Ureter (tissue), 1 donor: ENCODE measurements around the gene GRAMD2B. TPM values are rescaled to one million over a fixed set of nuclear protein-coding genes. Genes with fewer than 3 reads are reported as not detected.
"Not testable (repeated sequence)": the region's sequence is repeated elsewhere in the genome, so short reads cannot be mapped to it uniquely, and the experiment has no call there.

Source experiments
- DNase-seq: peaks from one replicate; pipeline ENCODE4 v3.0.0-alpha.2; 2020; ENCODE audit warnings: low spot score
- total RNA-seq: library from RNA; stranded (reverse); gene quantifications from one replicate; pipeline ENCODE4 v1.2.4, GENCODE V29; 2023
- donor health status: DM: yes; HTN: yes; CAD: no.

GRAMD2B gene, protein sequence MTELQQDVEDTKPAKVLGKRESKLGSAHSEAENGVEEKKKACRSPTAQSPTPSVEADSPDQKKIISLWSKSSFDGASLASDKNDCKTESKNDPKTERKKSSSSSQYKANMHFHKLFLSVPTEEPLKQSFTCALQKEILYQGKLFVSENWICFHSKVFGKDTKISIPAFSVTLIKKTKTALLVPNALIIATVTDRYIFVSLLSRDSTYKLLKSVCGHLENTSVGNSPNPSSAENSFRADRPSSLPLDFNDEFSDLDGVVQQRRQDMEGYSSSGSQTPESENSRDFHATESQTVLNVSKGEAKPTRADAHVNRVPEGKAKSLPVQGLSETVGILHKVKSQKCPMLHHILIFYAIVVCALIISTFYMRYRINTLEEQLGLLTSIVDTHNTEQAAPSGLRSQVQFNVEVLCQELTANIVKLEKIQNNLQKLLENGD
- total RNA-seq: 56.7 TPM

DNA sequence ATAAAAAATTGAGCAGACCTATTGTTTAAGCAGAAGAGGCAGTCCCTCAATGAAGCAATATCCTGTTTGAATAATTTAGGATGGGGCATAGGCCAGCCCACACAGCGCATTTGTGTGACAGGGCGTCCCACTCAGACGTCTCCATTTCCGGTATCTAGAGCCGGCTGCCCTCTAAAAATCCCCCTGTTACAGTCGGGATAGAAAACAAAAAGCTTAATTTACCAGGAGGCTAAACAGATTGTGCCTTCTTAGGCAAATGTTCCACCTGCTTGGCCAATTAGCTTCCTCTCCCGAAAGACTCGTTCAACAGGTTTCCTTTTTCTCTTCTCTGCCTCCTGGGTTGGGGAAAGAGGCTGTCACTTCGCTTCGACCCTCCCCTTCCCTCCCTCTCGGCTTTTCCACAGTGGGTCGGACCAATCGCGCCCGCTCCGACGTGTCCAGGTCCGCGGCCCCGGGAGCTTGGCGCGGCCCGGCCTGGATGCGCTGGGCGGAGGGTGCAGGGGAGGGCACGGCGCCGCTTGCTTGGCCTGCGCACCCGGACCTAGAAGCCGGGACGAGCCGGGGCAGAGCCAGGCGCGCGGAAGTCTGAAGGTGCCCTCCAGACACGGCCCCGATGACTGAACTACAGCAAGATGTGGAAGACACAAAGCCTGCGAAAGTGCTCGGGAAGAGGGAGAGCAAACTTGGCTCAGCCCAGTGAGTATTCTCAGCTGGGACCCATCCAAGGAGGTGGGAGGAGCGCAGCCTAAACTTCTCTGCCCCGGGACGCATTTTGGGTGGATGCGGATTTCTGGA lies at the start of gene GRAMD2B:
Gene GRAMD2B (plus strand): TSS at position 416 of the 795 bp plus-strand sequence. CDS start 198 bp downstream, at position 614.
- peak; percentile 89 for DNase-seq

DNA sequence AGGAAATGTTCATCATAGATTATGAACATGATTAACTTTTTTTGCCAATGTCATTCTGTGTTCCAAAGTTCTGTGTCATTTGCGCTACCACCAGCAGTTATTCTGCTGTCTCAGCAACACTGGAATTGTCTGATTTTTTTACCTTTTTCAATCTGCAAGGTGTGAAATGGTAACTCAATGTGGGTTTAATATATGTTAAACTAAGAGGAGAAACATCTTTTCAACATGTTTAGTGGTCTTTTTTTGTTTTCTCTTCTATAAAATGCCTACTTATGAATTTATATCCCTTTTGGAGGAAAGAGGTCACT lies 49.1 kb upstream of the GRAMD2B start:
- no peak for DNase-seq

DNA sequence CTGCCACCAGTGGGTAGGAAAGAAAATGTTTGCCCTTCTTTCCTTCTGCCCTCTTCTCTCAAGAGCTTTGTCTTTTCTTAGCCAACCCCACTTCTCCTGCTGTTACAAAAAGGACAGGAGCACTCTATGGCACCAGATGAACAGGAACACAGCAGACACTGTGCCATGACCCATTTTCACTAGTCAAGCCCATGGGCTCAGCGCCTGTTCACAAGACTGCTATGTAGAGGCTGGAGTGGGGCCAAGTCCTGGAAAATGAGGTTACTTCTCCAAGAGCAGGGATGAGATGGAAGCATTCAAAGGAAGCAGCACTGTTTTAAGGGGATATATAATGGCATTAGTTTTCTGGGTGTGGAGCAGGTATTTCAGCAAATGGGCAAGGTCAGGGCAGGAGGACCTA lies 46.8 kb upstream of the GRAMD2B start:
- DNase-seq: no peak

DNA sequence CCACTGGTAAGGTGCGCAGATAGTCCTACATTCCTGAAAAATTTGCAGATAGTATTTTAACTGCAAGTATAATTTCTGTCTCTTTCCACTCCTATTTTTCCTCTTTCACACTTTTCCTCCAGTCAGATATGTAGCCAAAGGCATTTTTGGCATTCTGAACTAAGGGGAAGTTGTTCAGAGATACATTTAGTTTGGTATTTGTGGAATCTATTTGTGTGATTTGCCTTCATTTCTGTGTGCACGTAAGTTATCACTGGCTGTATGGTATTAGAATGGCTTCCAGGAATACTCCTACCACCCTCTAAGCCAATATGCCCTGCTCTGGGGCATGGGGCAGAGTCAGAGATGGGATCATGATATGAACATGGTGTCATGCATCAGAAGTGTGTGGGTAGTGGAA lies 45.8 kb upstream of the GRAMD2B start:
- no peak for DNase-seq

DNA sequence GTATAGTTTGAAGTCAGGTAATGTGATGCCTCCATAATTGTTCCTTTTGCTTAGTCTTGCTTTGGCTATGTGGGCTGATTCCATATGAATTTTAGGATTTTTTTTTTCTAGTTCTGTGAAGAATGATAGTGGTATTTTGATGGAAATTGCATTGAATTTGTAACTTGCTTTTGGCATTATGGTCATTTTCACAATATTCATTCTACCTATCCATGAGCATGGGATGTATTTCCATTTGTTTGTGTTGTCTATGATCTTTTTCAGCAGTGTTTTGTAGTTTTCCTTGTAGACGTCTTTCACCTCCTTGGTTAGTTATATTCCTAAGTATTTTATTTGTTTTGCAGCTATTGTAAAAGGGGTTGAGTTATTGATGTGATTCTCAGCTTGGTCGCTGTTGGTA lies 42.9 kb upstream of the GRAMD2B start:
- not testable (repeated sequence) for DNase-seq

DNA sequence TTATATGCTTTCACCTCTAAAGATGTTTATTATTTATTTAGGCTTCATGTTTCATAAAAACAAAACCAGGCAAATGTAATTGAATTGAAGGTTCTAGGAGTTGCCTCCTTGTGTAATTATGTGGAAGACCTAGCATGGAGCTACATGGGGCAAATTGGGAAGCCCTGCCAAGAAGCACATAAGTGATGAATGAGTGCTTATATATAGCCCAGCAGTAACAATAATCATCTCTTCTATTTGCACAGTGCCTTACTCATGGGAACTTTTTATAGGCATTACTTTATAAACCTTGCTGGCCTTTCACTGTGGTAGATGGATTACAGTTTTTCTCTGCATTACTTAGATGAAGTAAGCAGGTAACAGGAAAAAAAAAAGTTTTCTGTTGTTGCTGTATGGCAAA lies 40.0 kb upstream of the GRAMD2B start:
- DNase-seq: no peak

DNA sequence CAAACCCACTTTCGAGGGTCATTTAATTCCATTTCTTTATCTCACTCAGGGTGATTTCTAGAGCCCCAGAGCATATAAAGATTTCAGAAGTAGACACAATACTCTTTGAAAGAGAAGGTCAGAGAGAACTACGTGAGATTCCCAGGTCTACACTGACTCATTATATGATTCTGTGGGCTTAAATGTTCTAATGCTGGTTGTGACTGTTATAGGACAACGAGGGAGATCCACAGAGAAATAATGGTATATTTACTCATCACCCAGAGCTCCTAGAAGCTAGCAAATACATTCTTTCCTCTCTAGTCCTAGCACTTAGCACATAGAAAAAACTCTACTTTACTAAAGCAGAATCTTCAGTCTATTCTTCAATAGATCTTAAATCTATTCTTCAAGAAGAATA lies 39.4 kb upstream of the GRAMD2B start:
- DNase-seq: no peak

DNA sequence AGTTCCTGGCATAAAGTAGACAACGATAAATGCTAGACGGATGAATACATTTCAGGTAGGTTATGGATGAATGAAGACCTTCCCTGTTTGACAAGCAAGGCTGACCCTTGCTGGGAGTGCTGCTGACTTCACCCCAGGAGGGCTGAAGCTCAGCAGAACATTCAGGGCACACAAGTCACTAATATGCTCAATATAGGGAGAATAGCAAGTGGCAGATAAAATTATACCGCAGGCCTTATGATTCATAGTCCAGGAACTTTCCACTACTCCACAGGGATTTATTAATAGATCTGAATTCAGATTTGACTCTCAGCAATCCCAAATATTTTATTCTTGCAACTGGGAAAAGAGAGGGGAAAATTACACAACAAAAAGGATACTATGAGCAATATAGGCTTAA lies 38.2 kb upstream of the GRAMD2B start:
- no peak for DNase-seq

DNA sequence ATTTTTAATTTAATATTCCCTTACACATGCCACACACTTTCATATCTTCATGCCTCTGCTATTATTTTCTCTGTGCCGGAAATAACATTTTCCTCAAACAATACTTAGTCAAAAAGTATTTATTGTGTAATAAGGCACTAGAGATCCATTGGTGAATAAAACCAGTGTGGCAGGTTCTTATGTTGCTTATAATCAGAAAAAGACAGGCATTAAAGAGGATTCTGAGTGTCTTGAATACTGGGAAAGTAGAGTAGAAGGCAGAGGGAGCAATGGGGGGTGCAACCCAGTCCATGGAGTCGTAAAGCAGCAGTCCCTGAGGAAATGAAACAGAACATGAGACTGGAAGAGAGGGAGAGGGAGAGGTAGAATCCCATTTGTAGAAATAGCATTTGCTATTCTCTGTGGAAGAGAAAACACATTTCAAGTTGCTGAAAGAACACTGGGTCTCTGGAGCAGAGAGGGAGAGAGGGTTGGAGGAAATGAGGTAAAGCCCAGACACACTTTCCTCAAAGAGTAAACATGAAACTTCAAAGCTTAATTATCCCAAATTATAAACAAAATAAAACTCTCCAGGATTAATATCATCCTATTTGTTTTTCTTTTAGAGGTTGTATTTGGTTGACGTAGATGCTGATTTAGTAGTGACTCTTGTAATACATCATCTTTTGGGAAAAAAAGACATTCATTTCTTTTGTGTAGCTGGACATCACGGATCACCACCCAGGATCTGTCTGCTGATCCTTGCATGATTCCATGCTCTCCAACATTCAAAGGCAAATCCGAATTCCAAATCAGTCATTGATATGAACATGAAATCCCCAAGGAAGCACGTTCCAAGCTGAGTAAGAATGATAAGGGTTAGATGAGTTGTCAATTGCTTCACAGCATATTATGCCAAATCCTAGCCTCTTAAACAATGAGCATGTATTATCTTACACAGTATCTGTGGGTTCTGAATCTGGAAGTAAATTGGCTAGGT lies 37.4 kb upstream of the GRAMD2B start:
- DNase-seq: no peak

DNA sequence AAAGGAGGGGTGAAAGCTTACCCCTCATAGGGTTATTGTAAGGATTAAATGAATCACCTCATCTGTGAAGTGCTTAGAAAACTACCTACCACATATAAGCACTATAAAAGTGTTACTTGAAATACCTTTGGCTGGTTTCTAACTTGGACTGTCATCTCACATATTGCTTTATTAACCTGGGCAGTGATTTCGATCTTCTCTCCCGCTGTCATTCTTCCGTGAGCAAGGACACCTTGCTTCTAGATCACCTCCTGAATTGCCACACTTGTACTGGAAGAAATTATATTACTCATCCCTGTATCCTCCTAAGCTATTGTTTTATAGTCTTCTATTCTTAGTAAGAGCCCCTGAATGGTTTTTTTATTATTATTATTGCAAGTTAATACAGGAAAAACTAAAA lies 34.0 kb upstream of the GRAMD2B start:
- no peak for DNase-seq

DNA sequence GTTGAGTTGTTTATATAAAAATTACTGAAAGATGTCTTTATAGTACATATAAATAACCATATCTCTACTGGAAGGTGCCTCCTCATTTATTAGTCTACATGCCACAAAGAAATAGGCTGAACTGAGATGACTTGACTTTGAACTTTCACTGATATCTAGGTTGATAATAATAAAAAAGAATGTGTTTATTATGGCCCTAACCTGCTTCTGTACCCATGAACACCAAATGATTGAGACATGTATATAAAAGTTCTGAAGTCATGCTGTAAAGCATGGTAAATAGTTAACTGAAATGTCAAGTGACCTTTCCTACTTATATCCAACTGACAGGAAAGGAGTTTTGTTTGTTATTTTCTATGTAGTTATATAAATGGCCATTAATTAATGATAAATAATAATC lies 33.2 kb upstream of the GRAMD2B start:
- DNase-seq: no peak

DNA sequence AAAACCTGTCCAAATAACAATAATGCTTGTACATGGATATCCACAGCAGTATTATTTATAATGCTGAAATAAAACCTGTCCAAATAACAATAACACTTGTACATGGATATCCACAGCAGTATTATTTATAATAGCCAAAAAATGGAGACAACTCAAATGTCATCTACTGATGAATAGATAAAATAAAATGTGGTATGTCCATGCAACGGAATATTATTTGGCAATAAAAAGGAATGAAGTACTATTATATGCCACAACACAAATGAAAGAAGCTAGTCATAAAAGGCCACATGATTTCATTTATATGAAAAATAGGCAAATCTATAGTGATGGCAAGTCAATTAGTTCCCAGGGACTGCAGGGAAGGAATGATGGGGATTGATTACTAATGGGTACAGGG lies 31.8 kb upstream of the GRAMD2B start:
- DNase-seq: no peak

DNA sequence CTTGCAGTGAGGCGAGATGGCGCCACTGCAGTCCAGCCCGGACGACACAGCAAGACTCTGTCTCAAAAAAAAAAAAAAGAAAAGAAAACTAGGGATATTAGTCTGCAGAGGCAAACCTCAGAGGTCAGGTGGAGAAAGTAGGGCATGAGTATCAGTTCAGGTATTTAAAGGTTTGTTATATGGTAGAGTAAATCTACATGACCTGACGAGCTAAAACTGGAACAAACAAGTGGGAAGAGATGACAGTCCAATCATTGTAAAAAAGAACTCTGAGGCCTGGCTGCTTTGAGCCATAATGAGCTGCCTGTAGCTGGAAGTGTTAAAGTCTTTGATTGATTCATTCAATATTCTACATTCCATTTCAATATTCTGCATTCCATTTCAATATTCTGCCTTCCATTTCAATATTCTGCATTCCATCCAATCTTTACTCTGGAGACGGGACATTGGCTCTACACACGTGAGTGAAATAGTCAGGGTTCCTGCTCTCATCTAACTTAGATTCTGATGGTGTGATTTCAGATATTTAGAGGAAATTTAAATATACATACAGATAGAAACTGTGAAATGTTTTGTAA lies 28.9 kb upstream of the GRAMD2B start:
- DNase-seq: no peak

DNA sequence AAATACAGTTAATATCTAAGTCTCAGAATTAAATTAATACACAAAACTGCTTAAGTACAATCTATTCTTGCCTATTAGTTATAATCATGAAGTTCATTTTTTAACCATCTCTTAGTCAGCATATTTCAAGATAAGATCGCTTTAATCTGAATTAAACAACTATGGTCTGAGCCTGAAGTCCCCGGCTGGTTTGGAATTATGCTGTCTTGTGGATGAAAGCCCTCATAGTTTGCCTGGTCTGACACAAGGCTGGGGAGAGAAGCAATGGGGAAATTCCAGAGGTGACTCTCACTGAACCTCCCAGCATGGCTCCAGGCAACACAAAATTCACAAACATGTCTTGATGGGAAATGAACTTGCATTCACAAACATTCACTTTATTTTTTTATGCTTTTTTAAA lies 28.0 kb upstream of the GRAMD2B start:
- no peak for DNase-seq

DNA sequence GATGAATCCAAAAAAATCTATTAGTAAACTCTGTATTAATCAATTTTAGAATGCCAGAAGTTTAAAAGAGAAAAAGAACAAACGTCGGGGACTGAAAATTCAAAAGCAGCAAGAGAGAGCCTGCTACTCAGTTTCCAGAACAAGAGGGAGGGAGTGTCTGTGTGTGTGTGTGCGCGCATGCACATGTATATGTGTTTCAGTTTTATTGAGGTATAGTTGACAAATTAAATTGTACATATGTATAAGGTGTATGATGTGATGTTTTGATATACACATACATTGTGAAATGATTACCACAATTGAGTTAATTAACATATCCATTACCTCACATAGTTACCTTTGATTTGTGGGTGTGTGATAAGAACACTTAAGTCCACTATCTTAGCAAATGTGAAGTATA lies 27.6 kb upstream of the GRAMD2B start:
- no peak for DNase-seq

DNA sequence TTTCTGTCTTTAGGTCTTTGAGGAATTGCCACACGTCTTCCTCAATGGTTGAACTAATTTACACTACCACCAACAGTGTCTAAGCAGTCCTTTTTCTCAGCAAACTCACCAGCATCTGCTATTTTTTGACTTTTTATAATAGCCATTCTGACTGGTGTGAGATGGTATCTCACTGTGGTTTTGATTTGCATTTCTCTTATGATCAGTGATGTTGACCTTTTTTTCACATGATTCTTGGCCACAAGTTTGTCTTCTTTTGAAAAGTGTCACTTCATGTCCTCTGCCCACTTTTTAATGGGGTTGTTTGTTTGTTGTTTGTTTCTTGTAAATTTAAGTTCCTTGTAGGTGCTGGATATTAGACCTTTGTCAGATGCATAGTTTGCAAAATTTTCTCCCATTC lies 26.5 kb upstream of the GRAMD2B start:
- not testable (repeated sequence) for DNase-seq

DNA sequence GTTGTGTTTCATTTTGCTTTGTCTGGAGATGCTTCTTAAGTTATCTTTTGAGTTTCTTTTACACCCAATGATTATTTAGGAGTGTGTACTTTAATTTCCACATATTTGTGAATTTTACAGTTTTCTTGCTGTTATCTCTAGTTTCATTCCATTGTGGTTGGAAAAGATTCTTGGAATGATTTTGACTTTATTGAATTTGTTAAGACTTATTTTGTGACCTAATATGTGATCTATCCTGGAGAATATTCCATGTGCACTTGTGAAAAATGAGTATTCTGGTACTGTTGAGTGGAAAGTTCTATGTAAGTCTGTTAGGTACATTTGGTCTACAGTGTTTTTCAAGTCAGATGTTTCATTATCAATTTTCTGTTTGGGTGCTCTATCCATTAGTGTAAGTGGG lies 24.4 kb upstream of the GRAMD2B start:
- no peak for DNase-seq

DNA sequence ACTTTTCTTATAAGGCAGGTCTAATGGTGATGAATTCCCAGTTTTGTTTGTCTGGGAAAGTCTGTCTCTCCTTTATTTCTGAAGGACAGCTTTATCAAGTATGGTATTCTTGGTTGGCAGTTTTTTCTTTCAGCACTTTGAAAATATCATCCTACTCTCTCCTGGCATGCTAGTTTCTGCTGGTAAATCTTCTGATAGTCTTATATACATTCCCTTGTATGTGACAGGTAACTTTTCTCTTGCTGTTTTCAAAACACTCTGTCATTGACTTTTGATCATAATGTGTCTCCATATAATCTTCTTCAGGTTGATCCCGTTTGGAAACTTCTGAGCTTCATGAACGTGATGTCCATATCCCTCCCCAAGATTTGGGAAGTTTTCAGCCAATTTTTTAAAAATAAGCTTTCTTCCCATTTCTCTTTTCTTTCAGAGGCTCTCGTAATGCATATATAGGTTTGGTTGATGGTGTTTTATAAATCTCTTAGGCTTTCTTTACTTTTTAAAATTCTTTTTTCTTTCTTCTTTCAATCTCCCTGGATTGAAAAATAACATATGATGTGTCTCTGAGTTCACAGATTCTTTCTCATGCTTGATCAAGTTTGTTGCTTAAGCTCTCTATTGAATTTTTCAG lies 22.5 kb upstream of the GRAMD2B start:
- DNase-seq: no peak

DNA sequence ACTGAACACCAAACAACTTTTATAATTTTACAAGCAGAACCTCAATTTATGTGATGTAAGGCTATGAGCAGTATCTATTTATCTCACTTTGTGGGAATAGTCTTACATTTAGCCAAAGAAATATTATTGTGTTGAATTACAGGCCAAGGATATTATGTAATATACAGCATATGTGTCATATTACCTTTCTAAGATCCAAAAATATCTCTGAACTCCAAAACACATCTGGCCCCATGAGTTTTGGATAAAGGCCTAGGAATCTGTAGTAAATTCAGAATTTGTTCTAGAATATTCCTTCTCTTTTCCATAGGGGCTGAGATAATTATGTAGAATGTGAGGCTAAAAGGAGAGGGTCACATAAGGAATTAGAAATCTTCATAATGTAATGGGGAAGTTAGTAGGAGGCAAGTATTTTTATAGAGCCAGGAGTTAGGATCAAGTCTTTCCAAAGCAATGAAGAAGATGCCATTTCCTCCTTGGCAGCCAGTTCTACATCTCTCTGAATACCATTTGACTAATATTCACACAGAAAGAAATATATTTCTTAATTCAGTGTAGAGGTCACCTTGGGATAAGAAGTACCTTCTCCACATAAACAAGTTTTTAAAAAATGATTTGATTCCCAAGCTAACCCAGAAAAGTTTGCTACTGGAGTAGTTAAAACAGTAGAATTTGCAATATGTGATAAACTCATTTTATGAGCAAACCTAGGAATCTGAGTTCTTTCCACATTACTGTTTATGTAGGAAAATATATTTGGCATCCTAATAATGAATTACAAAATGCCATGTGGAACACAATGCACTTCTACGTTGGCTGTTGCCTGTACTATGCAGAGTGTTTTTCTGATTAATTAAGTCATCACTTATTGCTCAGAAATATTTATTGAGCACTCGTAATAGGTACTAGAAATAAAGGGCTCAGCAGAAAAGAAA lies 20.3 kb upstream of the GRAMD2B start:
- DNase-seq: no peak

DNA sequence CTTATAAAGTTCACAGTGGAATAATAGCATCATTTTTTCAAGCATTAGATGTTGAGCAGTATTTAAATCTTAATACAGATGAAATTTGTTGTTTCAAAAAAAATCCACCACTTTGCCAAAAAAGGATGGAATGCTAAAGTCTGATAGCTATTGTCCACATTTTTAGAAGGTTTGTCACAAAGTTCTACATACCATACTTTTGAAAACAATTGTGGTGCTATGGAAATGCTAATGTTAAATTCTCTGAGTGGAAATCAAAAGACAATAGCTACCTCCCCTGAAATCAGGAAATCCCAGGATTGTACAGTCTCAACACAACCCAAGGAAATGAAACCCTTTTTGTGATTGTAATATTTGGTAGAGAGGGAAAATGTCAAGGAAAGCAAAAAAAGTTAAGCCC lies 19.3 kb upstream of the GRAMD2B start:
- DNase-seq: no peak
